ENCODE results near the gene B3GALNT2.

B3GALNT2 gene

GRCh38 chr1:235416662-235417049, 87.6 kb downstream of the B3GALNT2 start:
- H3K36me3 ChIP-seq (ENCODE audit: control insufficient read depth, insufficient read depth, low read length), result no peaks in the 10 kb centered on the region
- H3K4me3 ChIP-seq (ENCODE audit: low read depth, low read length), result no peak overlapping the region

GRCh38 chr1:235415008-235415904, 89.0 kb downstream of the B3GALNT2 start:
- H3K4me1 ChIP-seq (ENCODE audit: control insufficient read depth, insufficient read depth, low read length), result no peaks in the 10 kb centered on the region
- no peaks in the 10 kb centered on the region for H3K36me3 ChIP-seq (ENCODE audit: control insufficient read depth, insufficient read depth, low read length)
- H3K9me3 ChIP-seq (ENCODE audit: control insufficient read depth, insufficient read depth, low read length), result no peaks in the 10 kb centered on the region
- no peak overlapping the region for H3K9ac ChIP-seq (ENCODE audit: low read depth, low read length)
- no peak overlapping the region for H3K4me3 ChIP-seq (ENCODE audit: low read depth, low read length)
- no peaks in the 10 kb centered on the region for H3K27me3 ChIP-seq (ENCODE audit: control insufficient read depth, insufficient read depth, low read length)

More at GRCh38 chr1:235416662-235417049, 87.6 kb downstream of the B3GALNT2 start:
- Histone ChIP-seq H3K4me1 (ENCODE audit: control insufficient read depth, insufficient read depth, low read length) (no peaks in the 10 kb centered on the region), H3K9ac (ENCODE audit: low read depth, low read length) (no peak overlapping the region), H3K27me3 (ENCODE audit: control insufficient read depth, insufficient read depth, low read length) (no peaks in the 10 kb centered on the region), H3K9me3 (ENCODE audit: control insufficient read depth, insufficient read depth, low read length) (no peaks in the 10 kb centered on the region)

GRCh38 chr1:235411489-235412486, 92.5 kb downstream of the B3GALNT2 start:
- Histone ChIP-seq H3K36me3 (ENCODE audit: control insufficient read depth, insufficient read depth, low read length) (no peaks in the 10 kb centered on the region), H3K4me3 (ENCODE audit: low read depth, low read length) (no peak overlapping the region), H3K9ac (ENCODE audit: low read depth, low read length) (no peak overlapping the region), H3K4me1 (ENCODE audit: control insufficient read depth, insufficient read depth, low read length) (no peaks in the 10 kb centered on the region), H3K9me3 (ENCODE audit: control insufficient read depth, insufficient read depth, low read length) (no peaks in the 10 kb centered on the region), H3K27me3 (ENCODE audit: control insufficient read depth, insufficient read depth, low read length) (no peaks in the 10 kb centered on the region)

GRCh38 chr1:235410467-235410866, 93.8 kb downstream of the B3GALNT2 start:
- no peaks in the 10 kb centered on the region for H3K4me1 ChIP-seq (ENCODE audit: control insufficient read depth, insufficient read depth, low read length)

GRCh38 chr1:235409042-235409820, 95.0 kb downstream of the B3GALNT2 start:
- no peak overlapping the region for H3K9ac ChIP-seq (ENCODE audit: low read depth, low read length)
- no peak overlapping the region for H3K4me3 ChIP-seq (ENCODE audit: low read depth, low read length)
- no peaks in the 10 kb centered on the region for H3K27me3 ChIP-seq (ENCODE audit: control insufficient read depth, insufficient read depth, low read length)

More at GRCh38 chr1:235410467-235410866, 93.8 kb downstream of the B3GALNT2 start:
- H3K36me3 ChIP-seq (ENCODE audit: control insufficient read depth, insufficient read depth, low read length), result no peaks in the 10 kb centered on the region
- no peak overlapping the region for H3K4me3 ChIP-seq (ENCODE audit: low read depth, low read length)
- no peak overlapping the region for H3K9ac ChIP-seq (ENCODE audit: low read depth, low read length)
- H3K9me3 ChIP-seq (ENCODE audit: control insufficient read depth, insufficient read depth, low read length), result no peaks in the 10 kb centered on the region
- no peaks in the 10 kb centered on the region for H3K27me3 ChIP-seq (ENCODE audit: control insufficient read depth, insufficient read depth, low read length)

GRCh38 chr1:235408503-235408960, 95.7 kb downstream of the B3GALNT2 start:
- H3K27me3 ChIP-seq (ENCODE audit: control insufficient read depth, insufficient read depth, low read length), result no peaks in the 10 kb centered on the region
- H3K36me3 ChIP-seq (ENCODE audit: control insufficient read depth, insufficient read depth, low read length), result no peaks in the 10 kb centered on the region
- H3K4me3 ChIP-seq (ENCODE audit: low read depth, low read length), result no peak overlapping the region
- no peaks in the 10 kb centered on the region for H3K4me1 ChIP-seq (ENCODE audit: control insufficient read depth, insufficient read depth, low read length)
- no peaks in the 10 kb centered on the region for H3K9me3 ChIP-seq (ENCODE audit: control insufficient read depth, insufficient read depth, low read length)
- H3K9ac ChIP-seq (ENCODE audit: low read depth, low read length), result no peak overlapping the region

More at GRCh38 chr1:235409042-235409820, 95.0 kb downstream of the B3GALNT2 start:
- Histone ChIP-seq H3K4me1 (ENCODE audit: control insufficient read depth, insufficient read depth, low read length) (no peaks in the 10 kb centered on the region), H3K36me3 (ENCODE audit: control insufficient read depth, insufficient read depth, low read length) (no peaks in the 10 kb centered on the region), H3K9me3 (ENCODE audit: control insufficient read depth, insufficient read depth, low read length) (no peaks in the 10 kb centered on the region)

GRCh38 chr1:235407419-235407818, 96.8 kb downstream of the B3GALNT2 start:
- Histone ChIP-seq H3K9me3 (ENCODE audit: control insufficient read depth, insufficient read depth, low read length) (no peaks in the 10 kb centered on the region), H3K4me3 (ENCODE audit: low read depth, low read length) (no peak overlapping the region), H3K36me3 (ENCODE audit: control insufficient read depth, insufficient read depth, low read length) (no peaks in the 10 kb centered on the region), H3K9ac (ENCODE audit: low read depth, low read length) (no peak overlapping the region), H3K4me1 (ENCODE audit: control insufficient read depth, insufficient read depth, low read length) (no peaks in the 10 kb centered on the region), H3K27me3 (ENCODE audit: control insufficient read depth, insufficient read depth, low read length) (no peaks in the 10 kb centered on the region)

- Histone ChIP-seq H3K9me3 (ENCODE audit: control insufficient read depth, insufficient read depth, low read length) (no peaks in the 10 kb centered on the region), H3K4me1 (ENCODE audit: control insufficient read depth, insufficient read depth, low read length) (peaks cover under 1% of the 10 kb centered on the region), H3K9ac (ENCODE audit: low read depth, low read length) (no peak overlapping the region), H3K36me3 (ENCODE audit: control insufficient read depth, insufficient read depth, low read length) (no peaks in the 10 kb centered on the region), H3K27me3 (ENCODE audit: control insufficient read depth, insufficient read depth, low read length) (no peaks in the 10 kb centered on the region), H3K4me3 (ENCODE audit: low read depth, low read length) (no peak overlapping the region)
These were observed 100.1 kb downstream of the B3GALNT2 start for GRCh38 chr1:235404190-235404589.

GRCh38 chr1:235403593-235403992, 100.7 kb downstream of the B3GALNT2 start:
- H3K4me3 ChIP-seq (ENCODE audit: low read depth, low read length), result no peak overlapping the region
- H3K4me1 ChIP-seq (ENCODE audit: control insufficient read depth, insufficient read depth, low read length), result peaks cover 2% of the 10 kb centered on the region
- no peaks in the 10 kb centered on the region for H3K27me3 ChIP-seq (ENCODE audit: control insufficient read depth, insufficient read depth, low read length)
- no peak overlapping the region for H3K9ac ChIP-seq (ENCODE audit: low read depth, low read length)
- H3K36me3 ChIP-seq (ENCODE audit: control insufficient read depth, insufficient read depth, low read length), result no peaks in the 10 kb centered on the region
- no peaks in the 10 kb centered on the region for H3K9me3 ChIP-seq (ENCODE audit: control insufficient read depth, insufficient read depth, low read length)

GRCh38 chr1:235402457-235403200, 101.6 kb downstream of the B3GALNT2 start:
- Histone ChIP-seq H3K9me3 (ENCODE audit: control insufficient read depth, insufficient read depth, low read length) (no peaks in the 10 kb centered on the region), H3K36me3 (ENCODE audit: control insufficient read depth, insufficient read depth, low read length) (no peaks in the 10 kb centered on the region), H3K4me3 (ENCODE audit: low read depth, low read length) (no peak overlapping the region), H3K27me3 (ENCODE audit: control insufficient read depth, insufficient read depth, low read length) (no peaks in the 10 kb centered on the region), H3K4me1 (ENCODE audit: control insufficient read depth, insufficient read depth, low read length) (peaks cover 2% of the 10 kb centered on the region), H3K9ac (ENCODE audit: low read depth, low read length) (no peak overlapping the region)

All from iPS-15b (cell line).